ENCODE results near the gene PPP4C. TPM values are rescaled to one million over a fixed set of nuclear protein-coding genes. Genes with fewer than 3 reads are reported as not detected.

Gene PPP4C
- total and polyA plus RNA-seq, 2 donors from 2014 or later: 78.8 to 107 TPM

- TF ChIP-seq CTCF (IDR thresholded peaks at IDR 0.05; ENCODE audit: borderline replicate concordance, extremely low read depth, insufficient read depth): no peak
- Histone ChIP-seq H3K27ac (ENCODE audit: low read depth in 2 of 2, low read length in 2 of 2) (peak overlapping the region in 1 of 2 donors; percentile 92), H3K36me3 (ENCODE audit: control insufficient read depth in 2 of 3, insufficient read depth in 3 of 3, low read length in 3 of 3) (peaks cover 4 to 10% (median 5%) of the 10 kb centered on the region in 3 donors), H3K27me3 (ENCODE audit: control insufficient read depth, insufficient read depth, low read length) (no peaks in the 10 kb centered on the region), H3K9me3 (ENCODE audit: control insufficient read depth in 2 of 3, insufficient read depth in 1 of 3, low read length in 3 of 3) (peaks cover 0 to 10% (median 0%) of the 10 kb centered on the region in 3 donors), H3K4me3 (ENCODE audit: low read length in 3 of 3) (peak overlapping the region in 2 of 3 donors; percentile 59 to 69), H3K9ac (ENCODE audit: low read length in 3 of 3) (peak overlapping the region in 1 of 3 donors; percentile 30), H3K4me1 (ENCODE audit: control insufficient read depth in 2 of 3, insufficient read depth in 2 of 3, low read depth in 1 of 3, low read length in 3 of 3) (peaks cover 0 to 26% (median 15%) of the 10 kb centered on the region in 3 donors)
- DNase-seq (no peak), FAIRE-seq (no peak)
- intact Hi-C loops (cut with DNase I): no loop called here
These were observed 21.2 kb downstream of the PPP4C start for GRCh38 chr16:30096862-30097563.

- H3K36me3 ChIP-seq (ENCODE audit: control insufficient read depth in 2 of 3, insufficient read depth in 3 of 3, low read length in 3 of 3): peaks cover 0 to 5% (median 0%) of the 10 kb centered on the region in 3 donors
- FAIRE-seq (no peak), DNase-seq (no peak)
- no peak for TF ChIP-seq CTCF (IDR thresholded peaks at IDR 0.05; ENCODE audit: borderline replicate concordance, extremely low read depth, insufficient read depth)
- H3K27me3 ChIP-seq (ENCODE audit: control insufficient read depth, insufficient read depth, low read length): no peaks in the 10 kb centered on the region
- H3K27ac ChIP-seq (ENCODE audit: low read depth in 2 of 2, low read length in 2 of 2): no peak overlapping the region
- H3K9ac ChIP-seq (ENCODE audit: low read length in 3 of 3): no peak overlapping the region
- intact Hi-C loops (cut with DNase I): no loop called here
- no peaks in the 10 kb centered on the region for H3K9me3 ChIP-seq (ENCODE audit: control insufficient read depth in 2 of 3, insufficient read depth in 1 of 3, low read length in 3 of 3)
- no peak overlapping the region for H3K4me3 ChIP-seq (ENCODE audit: low read length in 3 of 3)
- H3K4me1 ChIP-seq (ENCODE audit: control insufficient read depth in 2 of 3, insufficient read depth in 2 of 3, low read depth in 1 of 3, low read length in 3 of 3): no peaks in the 10 kb centered on the region
These were observed 28.3 kb downstream of the PPP4C start for GRCh38 chr16:30104090-30104489.

GRCh38 chr16:30104492-30104891 is 28.7 kb downstream of the PPP4C start:
- Histone ChIP-seq H3K4me1 (ENCODE audit: control insufficient read depth in 2 of 3, insufficient read depth in 2 of 3, low read depth in 1 of 3, low read length in 3 of 3) (no peaks in the 10 kb centered on the region), H3K36me3 (ENCODE audit: control insufficient read depth in 2 of 3, insufficient read depth in 3 of 3, low read length in 3 of 3) (peaks cover 0 to 5% (median 0%) of the 10 kb centered on the region in 3 donors), H3K27me3 (ENCODE audit: control insufficient read depth, insufficient read depth, low read length) (no peaks in the 10 kb centered on the region), H3K27ac (ENCODE audit: low read depth in 2 of 2, low read length in 2 of 2) (no peak overlapping the region), H3K9me3 (ENCODE audit: control insufficient read depth in 2 of 3, insufficient read depth in 1 of 3, low read length in 3 of 3) (no peaks in the 10 kb centered on the region), H3K9ac (ENCODE audit: low read length in 3 of 3) (no peak overlapping the region), H3K4me3 (ENCODE audit: low read length in 3 of 3) (no peak overlapping the region)
- intact Hi-C loops (cut with DNase I): no loop called here
- TF ChIP-seq CTCF (IDR thresholded peaks at IDR 0.05; ENCODE audit: borderline replicate concordance, extremely low read depth, insufficient read depth): no peak
- FAIRE-seq (no peak), DNase-seq (peak in 1 of 5 donors; percentile 33)

Measured in kidney (tissue), 14 donors.